Measurements from ENCODE around the gene RAI1. TPM values are rescaled to one million over a fixed set of nuclear protein-coding genes. Genes with fewer than 3 reads are reported as not detected.
A peak's percentile ranks its signal among the peaks of the same experiment; 100 is the strongest.

Gene RAI1
- total RNA-seq, 1 experiment from 2014 or later: 46.8 TPM

DNA sequence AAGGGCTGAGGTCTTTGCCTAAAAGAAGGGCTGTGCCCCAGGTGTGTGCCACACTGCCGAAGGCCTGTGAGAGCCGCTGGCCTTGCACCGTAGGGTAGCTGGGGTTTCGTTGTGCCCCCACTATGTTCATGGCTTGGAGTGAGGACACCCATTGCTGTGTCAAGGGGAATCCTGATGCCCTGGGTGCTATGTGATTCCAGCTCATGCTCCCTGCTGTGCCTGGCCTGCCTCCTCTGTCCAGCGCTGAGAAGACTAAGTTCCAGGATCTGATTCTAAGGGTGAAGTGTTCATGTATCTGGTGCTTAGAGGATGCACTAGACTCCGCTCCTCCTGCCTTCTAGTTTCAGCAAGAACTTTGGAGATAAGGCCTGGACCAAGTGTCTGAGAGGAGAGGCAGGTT, 108.2 kb downstream of the RAI1 start:
- intact Hi-C loops (cut with micrococcal nuclease; ENCODE audit: unreplicated experiment): no loop called here

DNA sequence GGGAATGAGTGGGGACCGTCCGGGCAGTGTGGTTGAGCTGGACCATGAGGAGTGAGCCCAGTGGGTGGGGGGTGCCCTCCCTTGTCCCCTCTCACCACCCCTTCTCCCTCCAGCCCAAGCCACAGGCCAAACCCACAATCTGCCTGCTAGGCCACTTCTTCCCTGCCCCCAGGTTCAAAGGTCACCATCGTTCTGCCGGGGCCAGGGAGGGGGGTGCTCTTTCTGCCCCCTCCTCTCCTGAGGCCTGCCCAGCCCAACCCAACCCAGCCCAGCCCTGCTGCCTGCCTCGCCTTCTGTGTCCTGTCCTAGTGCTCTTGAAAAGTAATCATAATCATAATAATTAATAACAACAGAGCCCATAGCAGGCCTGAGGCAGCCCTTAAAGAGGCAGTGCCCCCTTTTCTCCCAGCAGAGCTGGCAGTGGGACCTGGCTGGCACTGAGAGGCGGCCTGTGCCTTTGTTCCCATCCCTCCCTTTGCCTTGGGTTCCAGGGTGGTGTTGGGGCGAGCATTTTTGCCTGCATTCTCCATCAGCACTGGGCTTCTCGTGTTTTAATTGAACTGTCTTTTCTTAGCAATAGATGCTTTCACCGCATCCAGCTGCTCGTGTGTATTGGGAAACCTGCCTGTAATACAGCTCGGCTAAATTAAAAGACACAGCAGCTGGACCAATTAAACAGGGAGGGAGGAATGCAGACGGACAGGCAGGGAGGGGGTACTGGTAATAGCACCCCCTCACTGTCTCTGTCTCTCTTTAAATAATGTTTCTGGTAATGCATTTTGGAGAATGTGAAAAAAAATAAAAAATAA, 108.8 kb downstream of the RAI1 start:
- H3K9me3 ChIP-seq (ENCODE audit: low read depth, low read length, poor library complexity, severe bottlenecking): no peaks in the 10 kb centered on the region
- peak; percentile 87 for DNase-seq (ENCODE audit: low spot score)
- no peaks in the 10 kb centered on the region for H3K27me3 ChIP-seq (replicated peaks; ENCODE audit: insufficient read depth, low read depth, low read length, poor library complexity)
- BruUV-seq (replicated peaks): no TSS peak
- peak overlapping the region; percentile 17 for H3K4me3 ChIP-seq (ENCODE audit: low read depth, low read length, poor library complexity, severe bottlenecking)
- TF ChIP-seq EZH2 (IDR thresholded peaks at IDR 0.05; ENCODE audit: borderline replicate concordance, low read depth, low read length, poor library complexity, severe bottlenecking): no peak
- TF ChIP-seq, protein P1, sequence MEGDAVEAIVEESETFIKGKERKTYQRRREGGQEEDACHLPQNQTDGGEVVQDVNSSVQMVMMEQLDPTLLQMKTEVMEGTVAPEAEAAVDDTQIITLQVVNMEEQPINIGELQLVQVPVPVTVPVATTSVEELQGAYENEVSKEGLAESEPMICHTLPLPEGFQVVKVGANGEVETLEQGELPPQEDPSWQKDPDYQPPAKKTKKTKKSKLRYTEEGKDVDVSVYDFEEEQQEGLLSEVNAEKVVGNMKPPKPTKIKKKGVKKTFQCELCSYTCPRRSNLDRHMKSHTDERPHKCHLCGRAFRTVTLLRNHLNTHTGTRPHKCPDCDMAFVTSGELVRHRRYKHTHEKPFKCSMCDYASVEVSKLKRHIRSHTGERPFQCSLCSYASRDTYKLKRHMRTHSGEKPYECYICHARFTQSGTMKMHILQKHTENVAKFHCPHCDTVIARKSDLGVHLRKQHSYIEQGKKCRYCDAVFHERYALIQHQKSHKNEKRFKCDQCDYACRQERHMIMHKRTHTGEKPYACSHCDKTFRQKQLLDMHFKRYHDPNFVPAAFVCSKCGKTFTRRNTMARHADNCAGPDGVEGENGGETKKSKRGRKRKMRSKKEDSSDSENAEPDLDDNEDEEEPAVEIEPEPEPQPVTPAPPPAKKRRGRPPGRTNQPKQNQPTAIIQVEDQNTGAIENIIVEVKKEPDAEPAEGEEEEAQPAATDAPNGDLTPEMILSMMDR (conservative IDR thresholded peaks at IDR 0.05; ENCODE audit: low read depth, low read length): no peak
- CTCF ChIA-PET: no interaction called here
- intact Hi-C loops (cut with micrococcal nuclease; ENCODE audit: unreplicated experiment): loop anchor here (5.0 kb wide), 2 partner anchors 93 to 108 kb away; partner anchors contain the start of gene RAI1
- POLR2A ChIA-PET (ENCODE audit: low non-redundant PET): no interaction called here
- peak overlapping the region; percentile 63 for H3K27ac ChIP-seq (ENCODE audit: low read depth, low read length, poor library complexity, severe bottlenecking)
- peaks cover 85% of the 10 kb centered on the region for H3K4me1 ChIP-seq (ENCODE audit: insufficient read depth, low read length, poor library complexity, severe bottlenecking)
- peaks cover 16% of the 10 kb centered on the region for H3K36me3 ChIP-seq (ENCODE audit: insufficient read depth, low read length, poor library complexity, severe bottlenecking)

More for the DNA sequence above, 108.2 kb downstream of the RAI1 start:
- no peak for TF ChIP-seq EZH2 (IDR thresholded peaks at IDR 0.05; ENCODE audit: borderline replicate concordance, low read depth, low read length, poor library complexity, severe bottlenecking)
- TF ChIP-seq, protein P1 (conservative IDR thresholded peaks at IDR 0.05; ENCODE audit: low read depth, low read length): no peak
- Histone ChIP-seq H3K36me3 (ENCODE audit: insufficient read depth, low read length, poor library complexity, severe bottlenecking) (peaks cover 10% of the 10 kb centered on the region), H3K27me3 (replicated peaks; ENCODE audit: insufficient read depth, low read depth, low read length, poor library complexity) (no peaks in the 10 kb centered on the region), H3K27ac (ENCODE audit: low read depth, low read length, poor library complexity, severe bottlenecking) (peak overlapping the region; percentile 63), H3K9me3 (ENCODE audit: low read depth, low read length, poor library complexity, severe bottlenecking) (no peaks in the 10 kb centered on the region), H3K4me1 (ENCODE audit: insufficient read depth, low read length, poor library complexity, severe bottlenecking) (peaks cover 91% of the 10 kb centered on the region), H3K4me3 (ENCODE audit: low read depth, low read length, poor library complexity, severe bottlenecking) (no peak overlapping the region)
- ChIA-PET POLR2A (ENCODE audit: low non-redundant PET) (no interaction called here), CTCF (no interaction called here)
- BruUV-seq (replicated peaks): no TSS peak
- no peak for DNase-seq (ENCODE audit: low spot score)

DNA sequence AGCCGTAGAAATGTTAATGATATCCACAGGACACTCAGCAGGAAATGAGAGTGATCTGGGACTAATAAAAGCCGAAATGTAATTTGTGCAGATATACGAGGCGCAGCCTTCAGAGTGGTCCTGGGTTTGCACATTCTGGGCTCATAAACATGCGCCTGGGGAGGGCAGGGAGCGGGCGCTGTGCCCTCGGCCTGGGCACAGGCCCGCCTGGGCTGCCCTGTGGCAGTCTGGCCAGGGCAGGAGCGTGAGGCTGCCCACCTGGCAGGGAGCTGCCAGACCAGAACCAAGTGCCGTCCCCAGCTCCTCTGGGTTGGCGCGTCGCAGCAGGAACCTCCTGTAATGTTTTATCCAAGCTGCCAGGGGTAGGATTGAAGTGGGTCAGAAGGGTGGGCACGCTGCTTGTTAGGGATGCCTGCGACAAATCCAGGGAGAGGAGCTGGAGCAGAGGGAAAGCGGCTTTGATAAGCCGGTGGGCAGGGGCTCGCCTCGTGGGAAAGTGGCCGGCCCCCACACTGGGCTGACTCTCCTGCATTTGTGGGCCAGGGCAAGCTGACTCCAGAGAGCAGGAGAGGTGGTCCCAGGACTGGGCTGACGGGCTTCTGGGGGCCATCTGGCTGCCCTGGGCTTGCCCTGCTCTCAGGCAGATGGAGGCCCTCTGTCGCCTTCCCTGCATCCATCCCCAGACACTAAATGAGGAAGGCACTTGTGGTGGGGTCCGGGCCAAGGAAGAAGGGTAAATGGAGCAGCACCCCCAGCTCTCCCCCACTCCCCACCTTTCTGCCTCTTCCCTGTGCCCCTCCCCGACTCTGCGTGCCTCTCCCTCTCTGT, 109.6 kb downstream of the RAI1 start:
- Histone ChIP-seq H3K27ac (ENCODE audit: low read depth, low read length, poor library complexity, severe bottlenecking) (peak overlapping the region; percentile 63), H3K4me3 (ENCODE audit: low read depth, low read length, poor library complexity, severe bottlenecking) (peak overlapping the region; percentile 17), H3K4me1 (ENCODE audit: insufficient read depth, low read length, poor library complexity, severe bottlenecking) (peaks cover 76% of the 10 kb centered on the region), H3K9me3 (ENCODE audit: low read depth, low read length, poor library complexity, severe bottlenecking) (no peaks in the 10 kb centered on the region), H3K27me3 (replicated peaks; ENCODE audit: insufficient read depth, low read depth, low read length, poor library complexity) (no peaks in the 10 kb centered on the region), H3K36me3 (ENCODE audit: insufficient read depth, low read length, poor library complexity, severe bottlenecking) (peaks cover 24% of the 10 kb centered on the region)
- intact Hi-C loops (cut with micrococcal nuclease; ENCODE audit: unreplicated experiment): loop anchor here (5.0 kb wide), 2 partner anchors 94 to 109 kb away; partner anchors contain the start of gene RAI1
- TF ChIP-seq, protein P1 (conservative IDR thresholded peaks at IDR 0.05; ENCODE audit: low read depth, low read length): no peak
- no peak for TF ChIP-seq EZH2 (IDR thresholded peaks at IDR 0.05; ENCODE audit: borderline replicate concordance, low read depth, low read length, poor library complexity, severe bottlenecking)
- POLR2A ChIA-PET (ENCODE audit: low non-redundant PET): interaction anchor here (0.6 kb wide), 1 partner anchor 57 kb away, joined by 3 read pairs; no protein-coding TSS in a partner anchor
- DNase-seq (ENCODE audit: low spot score): peak; percentile 44
- no TSS peak for BruUV-seq (replicated peaks)
- CTCF ChIA-PET: no interaction called here
